ENCODE measurements around the gene IGF1R.

The IGF1R gene

DNA sequence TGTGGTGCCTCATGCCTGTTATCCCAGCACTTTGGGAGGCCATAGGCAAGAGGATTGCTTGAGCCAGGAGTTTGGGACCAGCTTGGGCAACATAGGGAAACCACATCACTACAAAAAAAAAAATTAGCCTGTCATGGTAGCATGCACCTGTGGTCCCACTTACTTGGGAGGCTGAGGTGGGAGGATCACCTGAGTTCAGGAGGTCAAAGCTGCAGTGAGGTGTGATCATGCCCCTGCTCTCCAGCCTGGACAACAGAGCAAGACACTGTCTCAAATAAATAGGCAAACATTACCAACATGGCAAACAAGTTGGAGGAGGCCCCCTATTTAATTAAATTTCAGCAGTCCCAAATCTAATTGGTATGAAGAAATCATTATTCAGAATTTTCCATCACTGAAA, 215.6 kb downstream of the IGF1R start:
- intact Hi-C loops (cut with micrococcal nuclease), result no loop called here
- Mint-ChIP-seq H3K27me3 (no peaks in the 10 kb centered on the region), H3K9me3 (no peaks in the 10 kb centered on the region), H3K36me3 (ENCODE audit: low read depth) (peaks cover 11% of the 10 kb centered on the region), H3K4me3 (no peak overlapping the region), H3K4me1 (ENCODE audit: low read depth) (peaks cover 33% of the 10 kb centered on the region), H3K27ac (no peak overlapping the region)

DNA sequence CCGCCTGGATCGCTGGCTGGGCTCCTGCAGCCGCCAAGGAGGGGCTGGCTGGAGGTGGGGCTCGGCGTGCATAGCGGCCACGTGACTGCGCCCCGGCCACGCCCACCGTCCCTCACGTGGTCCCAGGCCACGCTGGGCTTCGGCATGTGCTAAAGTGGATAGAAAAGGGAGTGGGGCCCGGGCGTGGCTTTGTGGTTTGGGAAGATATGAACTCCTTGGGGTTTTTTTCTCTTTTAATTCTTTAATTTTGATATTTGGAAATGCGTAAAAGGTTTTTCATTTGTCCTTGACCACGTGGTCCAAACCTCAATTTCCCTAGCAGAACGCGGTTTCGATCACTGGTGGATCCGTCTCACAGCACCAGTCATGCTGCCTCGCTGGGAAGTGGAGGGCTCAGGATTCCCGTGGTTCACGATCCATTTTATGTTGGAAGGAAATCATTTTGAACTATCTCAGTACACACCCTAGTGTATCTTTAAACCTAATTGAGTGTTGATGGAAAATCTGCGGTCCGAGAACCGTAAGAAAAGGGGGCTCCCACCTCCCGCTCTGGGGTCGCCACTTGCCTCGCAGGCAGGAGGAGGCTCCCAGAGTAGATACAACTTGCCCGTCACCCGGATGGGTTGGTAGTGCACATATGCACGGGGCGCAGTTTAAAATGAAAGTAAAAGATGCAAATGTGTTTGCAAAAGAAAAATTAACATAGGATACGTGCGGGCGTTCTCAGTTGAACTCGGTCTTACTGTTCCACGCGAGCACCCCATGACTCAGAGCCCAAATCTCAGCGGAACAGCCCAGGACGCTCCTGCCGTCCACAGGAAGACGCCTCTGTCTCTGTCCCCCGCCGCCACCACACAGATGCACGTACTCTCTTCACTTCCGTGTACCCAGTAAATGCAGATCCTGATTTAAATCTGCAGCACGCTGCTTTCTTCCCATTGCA, 217.3 kb downstream of the IGF1R start:
- Mint-ChIP-seq H3K4me1 (ENCODE audit: low read depth) (peaks cover 29% of the 10 kb centered on the region), H3K27ac (peak overlapping the region; percentile 89), H3K36me3 (ENCODE audit: low read depth) (peaks cover 11% of the 10 kb centered on the region), H3K27me3 (no peaks in the 10 kb centered on the region), H3K9me3 (no peaks in the 10 kb centered on the region), H3K4me3 (peak overlapping the region; percentile 77)
- intact Hi-C loops (cut with micrococcal nuclease), result no loop called here

DNA sequence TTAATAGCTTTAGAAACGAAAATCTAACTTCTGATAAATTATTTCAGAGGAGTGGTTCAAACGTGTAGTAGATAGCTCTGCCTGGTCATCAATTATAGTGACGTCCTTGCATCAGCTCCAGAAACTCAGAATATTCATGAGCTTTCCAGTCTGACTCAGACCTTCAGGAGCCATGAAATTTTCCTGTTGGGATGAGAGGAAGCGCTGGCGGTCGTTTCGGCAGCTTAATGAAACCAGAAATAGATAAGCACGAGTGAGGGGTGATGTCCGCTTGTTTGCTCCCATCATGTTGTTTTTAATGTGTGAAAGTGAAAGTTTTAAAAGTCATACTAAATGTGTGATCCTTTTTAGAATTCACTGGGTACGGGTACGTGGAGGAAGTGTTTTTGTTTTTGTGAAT, 218.2 kb downstream of the IGF1R start:
- Mint-ChIP-seq H3K4me1 (ENCODE audit: low read depth) (peaks cover 27% of the 10 kb centered on the region), H3K4me3 (peak overlapping the region; percentile 77), H3K27ac (peak overlapping the region; percentile 89), H3K36me3 (ENCODE audit: low read depth) (peaks cover 15% of the 10 kb centered on the region), H3K9me3 (peaks cover 6% of the 10 kb centered on the region), H3K27me3 (no peaks in the 10 kb centered on the region)
- intact Hi-C loops (cut with micrococcal nuclease), result no loop called here

DNA sequence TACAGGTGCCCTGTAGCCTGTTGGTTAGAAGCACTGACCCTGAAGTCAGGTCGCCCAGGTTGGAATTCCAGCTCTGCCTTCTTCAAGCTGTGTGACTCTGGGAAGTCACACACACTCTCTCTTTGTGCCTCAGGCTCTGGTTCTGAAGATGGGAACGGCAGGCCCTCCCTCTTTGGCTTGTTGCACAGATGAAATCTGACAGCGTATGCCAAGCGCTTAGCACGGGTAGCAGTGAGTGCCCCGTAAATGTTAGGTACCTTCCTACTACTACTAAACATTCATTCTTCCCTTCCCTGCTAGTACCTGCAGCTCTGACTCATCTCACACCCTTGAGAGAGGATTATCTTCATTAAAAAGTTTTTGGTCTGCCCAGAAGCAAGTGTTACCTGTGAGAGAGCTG, 220.2 kb downstream of the IGF1R start:
- Mint-ChIP-seq H3K9me3 (peaks cover 9% of the 10 kb centered on the region), H3K27me3 (no peaks in the 10 kb centered on the region), H3K36me3 (ENCODE audit: low read depth) (peaks cover 17% of the 10 kb centered on the region), H3K4me3 (no peak overlapping the region), H3K27ac (no peak overlapping the region), H3K4me1 (ENCODE audit: low read depth) (peaks cover 47% of the 10 kb centered on the region)
- intact Hi-C loops (cut with micrococcal nuclease), result no loop called here

DNA sequence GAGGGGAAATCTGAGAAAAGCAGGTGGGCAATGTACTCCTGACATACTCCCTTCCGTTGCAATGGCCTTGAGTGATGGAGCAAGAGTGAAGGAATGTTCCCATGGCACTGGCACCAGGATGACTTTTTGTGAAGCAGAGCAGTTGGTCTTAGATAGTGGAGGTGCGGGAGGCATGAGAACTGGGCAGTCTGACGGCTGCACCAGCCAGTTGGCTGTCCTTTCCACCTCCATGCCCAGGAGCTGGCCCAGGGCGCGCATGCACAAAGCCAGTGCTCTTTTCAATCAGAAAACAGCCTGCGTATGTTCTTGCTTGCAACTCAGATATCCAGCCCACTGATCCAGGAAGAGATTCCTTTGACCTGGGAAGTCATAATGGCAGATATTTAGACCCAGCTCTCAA, 222.4 kb downstream of the IGF1R start:
- H3K9me3 Mint-ChIP-seq, result peaks cover 9% of the 10 kb centered on the region

DNA sequence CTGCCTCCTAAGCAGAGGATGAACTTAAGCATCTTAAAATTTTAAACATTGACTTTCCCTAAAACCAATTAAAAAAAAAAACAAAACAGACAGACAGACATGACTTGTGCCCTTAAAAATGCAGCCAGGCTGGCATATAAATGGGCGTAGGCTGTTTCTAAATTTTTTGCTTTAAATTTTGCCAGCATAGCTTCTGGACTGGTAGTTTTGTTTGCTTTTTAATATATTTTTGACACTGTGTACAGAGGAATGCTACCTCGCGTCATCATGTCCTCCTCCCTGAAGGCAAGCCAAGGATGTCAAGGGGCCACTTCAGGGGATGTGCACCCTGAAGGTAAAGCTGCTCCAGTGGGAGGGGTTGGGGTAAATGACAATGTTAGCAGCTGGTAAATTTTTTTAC, 224.4 kb downstream of the IGF1R start:
- intact Hi-C loops (cut with micrococcal nuclease), result loop anchor here (5.0 kb wide), 1 partner anchor 95 kb away; no protein-coding TSS in a partner anchor
- no peaks in the 10 kb centered on the region for H3K27me3 Mint-ChIP-seq
- H3K4me3 Mint-ChIP-seq, result no peak overlapping the region
- H3K36me3 Mint-ChIP-seq (ENCODE audit: low read depth), result peaks cover 6% of the 10 kb centered on the region
- peaks cover 9% of the 10 kb centered on the region for H3K9me3 Mint-ChIP-seq
- H3K4me1 Mint-ChIP-seq (ENCODE audit: low read depth), result peaks cover 55% of the 10 kb centered on the region
- no peak overlapping the region for H3K27ac Mint-ChIP-seq

More for the DNA sequence above, 222.4 kb downstream of the IGF1R start:
- H3K4me1 Mint-ChIP-seq (ENCODE audit: low read depth), result peaks cover 65% of the 10 kb centered on the region
- peaks cover 10% of the 10 kb centered on the region for H3K36me3 Mint-ChIP-seq (ENCODE audit: low read depth)
- H3K27ac Mint-ChIP-seq, result no peak overlapping the region
- H3K27me3 Mint-ChIP-seq, result no peaks in the 10 kb centered on the region
- H3K4me3 Mint-ChIP-seq, result no peak overlapping the region
- intact Hi-C loops (cut with micrococcal nuclease), result loop anchor here (5.0 kb wide), 1 partner anchor 93 kb away; no protein-coding TSS in a partner anchor

DNA sequence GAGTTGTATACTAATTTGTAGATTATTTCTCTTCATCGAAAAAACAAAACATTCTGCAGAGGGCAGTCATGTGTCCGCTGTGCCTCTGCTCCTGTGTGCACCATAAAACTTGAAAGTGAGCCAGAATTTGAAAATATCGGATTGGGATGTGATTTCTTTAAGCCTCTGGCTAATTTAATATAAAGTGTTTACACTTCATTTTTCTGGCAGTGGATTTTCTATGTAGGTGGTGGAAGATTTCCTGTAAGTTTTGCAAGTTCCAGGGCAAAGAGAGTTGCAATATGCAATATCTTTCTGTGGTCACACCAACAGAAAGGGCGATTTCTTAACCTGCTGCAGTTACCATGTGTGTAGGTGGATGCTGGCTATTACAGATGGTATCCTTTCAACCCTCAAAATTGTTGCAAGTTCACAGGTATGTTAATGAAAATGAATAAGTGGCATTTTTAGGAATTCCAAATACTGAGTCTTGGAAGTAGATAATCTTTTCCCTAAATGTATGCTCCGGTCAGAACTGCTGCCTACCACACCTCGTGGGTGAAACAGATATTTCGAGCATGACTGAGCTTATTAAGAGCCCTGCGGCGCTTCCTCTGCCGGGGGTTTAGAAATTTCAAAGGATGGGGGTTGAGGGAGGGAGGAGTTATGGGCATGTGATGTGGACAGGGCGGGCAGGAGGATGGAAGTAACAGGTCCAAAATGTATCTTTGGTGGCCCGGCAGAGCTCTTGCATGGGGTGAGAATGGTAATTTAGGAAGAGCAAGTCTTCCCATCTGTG, 225.3 kb downstream of the IGF1R start:
- peaks cover 6% of the 10 kb centered on the region for H3K36me3 Mint-ChIP-seq (ENCODE audit: low read depth)
- H3K4me3 Mint-ChIP-seq, result peak overlapping the region; percentile 64
- intact Hi-C loops (cut with micrococcal nuclease), result loop anchor here (5.0 kb wide), 1 partner anchor 96 kb away; no protein-coding TSS in a partner anchor
- H3K27me3 Mint-ChIP-seq, result no peaks in the 10 kb centered on the region
- H3K27ac Mint-ChIP-seq, result peak overlapping the region; percentile 25
- peaks cover 9% of the 10 kb centered on the region for H3K9me3 Mint-ChIP-seq
- H3K4me1 Mint-ChIP-seq (ENCODE audit: low read depth), result peaks cover 55% of the 10 kb centered on the region

DNA sequence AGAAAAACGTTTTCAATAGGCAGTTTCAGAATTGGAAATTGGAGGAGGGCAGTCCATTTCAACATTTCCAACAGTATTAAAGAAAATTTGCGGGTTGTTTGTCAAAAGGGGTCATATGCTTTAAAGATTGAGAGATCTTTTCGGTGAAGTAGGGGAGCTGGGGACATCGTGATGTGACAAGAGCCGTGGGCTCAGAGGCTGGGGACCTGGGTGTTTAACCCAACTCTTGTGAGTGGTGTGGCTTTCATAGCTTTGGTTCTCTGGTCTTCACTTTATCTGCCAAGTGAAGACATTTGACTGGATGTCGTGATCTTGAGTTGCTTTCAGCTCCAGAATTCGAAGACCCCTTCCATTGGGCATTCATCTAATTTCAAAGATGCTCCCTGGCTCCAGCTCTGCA, 226.0 kb downstream of the IGF1R start:
- H3K4me3 Mint-ChIP-seq, result peak overlapping the region; percentile 64
- peak overlapping the region; percentile 25 for H3K27ac Mint-ChIP-seq
- peaks cover 9% of the 10 kb centered on the region for H3K9me3 Mint-ChIP-seq
- intact Hi-C loops (cut with micrococcal nuclease), result loop anchor here (5.0 kb wide), 1 partner anchor 97 kb away; no protein-coding TSS in a partner anchor
- peaks cover 6% of the 10 kb centered on the region for H3K36me3 Mint-ChIP-seq (ENCODE audit: low read depth)
- H3K4me1 Mint-ChIP-seq (ENCODE audit: low read depth), result peaks cover 55% of the 10 kb centered on the region
- H3K27me3 Mint-ChIP-seq, result no peaks in the 10 kb centered on the region

DNA sequence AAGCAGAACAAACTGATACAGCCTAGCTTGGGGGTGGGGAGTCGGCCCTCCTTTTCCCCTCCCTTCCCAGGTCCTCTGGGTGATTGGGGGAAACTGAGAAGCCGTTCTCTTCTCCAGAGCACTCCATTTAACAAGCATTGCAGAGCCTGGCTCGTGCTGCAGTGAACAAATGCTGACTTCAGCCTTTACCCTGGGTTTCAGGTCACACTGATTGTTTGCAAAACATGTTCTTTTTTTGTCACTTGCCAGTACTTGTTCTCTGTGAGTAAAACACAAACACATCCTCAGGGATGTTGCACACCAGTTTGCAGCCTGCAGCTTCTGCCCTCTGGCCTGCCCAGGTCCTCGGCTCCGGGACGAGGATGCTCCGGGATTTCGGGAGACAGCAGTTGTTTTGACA, 226.4 kb downstream of the IGF1R start:
- intact Hi-C loops (cut with micrococcal nuclease), result loop anchor here (5.0 kb wide), 1 partner anchor 97 kb away; no protein-coding TSS in a partner anchor
- peaks cover 6% of the 10 kb centered on the region for H3K36me3 Mint-ChIP-seq (ENCODE audit: low read depth)
- no peaks in the 10 kb centered on the region for H3K27me3 Mint-ChIP-seq
- H3K4me3 Mint-ChIP-seq, result no peak overlapping the region
- peaks cover 9% of the 10 kb centered on the region for H3K9me3 Mint-ChIP-seq
- peak overlapping the region; percentile 50 for H3K27ac Mint-ChIP-seq
- H3K4me1 Mint-ChIP-seq (ENCODE audit: low read depth), result peaks cover 55% of the 10 kb centered on the region

DNA sequence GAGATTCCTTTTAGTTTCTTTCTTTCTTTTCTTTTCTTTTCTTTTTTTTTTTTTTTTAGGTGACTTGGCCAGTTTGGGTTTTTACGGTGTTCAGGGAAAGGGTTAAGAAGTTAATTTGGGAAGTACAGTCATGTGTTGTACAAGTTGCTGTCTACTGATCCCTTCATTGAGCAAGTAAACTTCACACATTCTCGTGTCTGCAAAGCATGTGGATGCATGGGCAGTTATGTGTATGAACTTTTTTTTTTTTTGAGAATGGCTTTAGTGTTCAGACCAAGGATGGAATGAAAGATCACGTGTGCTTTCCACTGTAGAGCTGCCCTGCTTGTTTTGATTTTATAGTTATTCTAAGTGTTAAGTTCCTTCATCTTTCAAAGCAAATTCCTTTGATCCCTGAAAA, 227.0 kb downstream of the IGF1R start:
- Mint-ChIP-seq H3K9me3 (peaks cover 9% of the 10 kb centered on the region), H3K27me3 (no peaks in the 10 kb centered on the region), H3K27ac (peak overlapping the region; percentile 50), H3K36me3 (ENCODE audit: low read depth) (peaks cover 6% of the 10 kb centered on the region), H3K4me3 (no peak overlapping the region), H3K4me1 (ENCODE audit: low read depth) (peaks cover 52% of the 10 kb centered on the region)
- intact Hi-C loops (cut with micrococcal nuclease), result no loop called here

DNA sequence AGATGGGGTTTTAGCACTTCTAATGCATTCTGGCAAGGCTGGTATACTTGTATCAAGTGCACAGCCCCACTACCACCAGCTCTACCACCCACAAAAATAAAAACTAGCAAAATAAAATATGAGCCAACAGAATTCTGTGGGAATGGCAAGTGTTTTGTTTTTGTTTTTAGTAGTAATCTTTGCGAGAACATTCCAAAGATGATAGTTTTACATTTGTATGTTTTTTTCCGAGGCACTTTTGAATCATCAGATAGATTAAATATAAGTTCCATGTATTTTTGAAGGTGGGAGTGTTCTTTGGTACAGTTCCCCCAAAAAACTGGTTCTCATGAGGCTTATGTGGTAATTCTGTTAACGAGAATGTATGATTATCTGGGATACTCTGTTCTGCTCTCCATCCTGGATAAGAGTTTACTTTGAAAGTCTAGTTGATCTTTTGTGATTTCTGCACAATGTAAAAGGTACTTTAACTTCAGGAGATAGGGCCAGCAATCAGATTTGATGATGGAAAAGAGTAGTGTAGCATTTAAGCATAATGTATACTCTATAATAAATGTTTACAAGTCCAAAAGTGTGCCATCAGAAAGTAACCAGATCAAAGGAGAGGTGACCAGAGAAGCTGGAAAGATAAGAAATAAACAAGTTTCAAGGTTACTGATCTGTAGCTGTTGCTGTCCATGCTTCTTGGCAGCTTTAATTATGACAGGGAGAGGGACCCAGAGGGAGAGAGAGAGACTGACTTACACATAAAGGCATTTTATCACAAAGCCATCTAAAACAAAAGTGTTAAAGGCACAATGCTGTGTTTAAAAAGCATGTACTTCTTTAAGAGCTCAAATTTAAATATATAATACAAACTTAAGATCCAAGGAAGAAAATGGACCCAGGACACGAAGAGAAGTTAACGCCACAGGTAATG, 228.4 kb downstream of the IGF1R start:
- Mint-ChIP-seq H3K9me3 (peaks cover 1% of the 10 kb centered on the region), H3K27me3 (no peaks in the 10 kb centered on the region), H3K27ac (no peak overlapping the region), H3K4me3 (no peak overlapping the region), H3K4me1 (ENCODE audit: low read depth) (peaks cover 41% of the 10 kb centered on the region), H3K36me3 (ENCODE audit: low read depth) (peaks cover under 1% of the 10 kb centered on the region)
- intact Hi-C loops (cut with micrococcal nuclease), result no loop called here

DNA sequence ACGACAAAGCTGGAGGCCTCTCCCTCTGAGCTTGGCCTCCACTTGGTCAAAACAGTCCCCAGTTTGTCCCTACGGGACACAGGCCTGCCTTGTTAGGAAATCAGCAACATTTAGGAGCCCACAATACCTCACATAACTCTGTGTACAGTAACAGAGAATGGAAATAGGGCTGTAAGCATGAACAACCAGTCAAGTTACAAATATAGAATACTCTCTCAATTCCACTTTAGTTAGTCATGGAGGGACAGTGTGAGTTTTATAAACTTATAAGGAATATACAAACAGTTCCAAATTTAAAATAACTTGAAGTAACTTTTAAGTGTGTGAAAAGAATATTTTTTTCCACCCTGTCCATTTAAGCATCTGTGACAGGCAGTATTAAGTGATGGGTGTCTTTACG, 229.8 kb downstream of the IGF1R start:
- H3K4me3 Mint-ChIP-seq, result no peak overlapping the region
- H3K4me1 Mint-ChIP-seq (ENCODE audit: low read depth), result peaks cover 36% of the 10 kb centered on the region
- no peaks in the 10 kb centered on the region for H3K36me3 Mint-ChIP-seq (ENCODE audit: low read depth)
- H3K27ac Mint-ChIP-seq, result no peak overlapping the region
- H3K27me3 Mint-ChIP-seq, result no peaks in the 10 kb centered on the region
- intact Hi-C loops (cut with micrococcal nuclease), result no loop called here
- no peaks in the 10 kb centered on the region for H3K9me3 Mint-ChIP-seq

DNA sequence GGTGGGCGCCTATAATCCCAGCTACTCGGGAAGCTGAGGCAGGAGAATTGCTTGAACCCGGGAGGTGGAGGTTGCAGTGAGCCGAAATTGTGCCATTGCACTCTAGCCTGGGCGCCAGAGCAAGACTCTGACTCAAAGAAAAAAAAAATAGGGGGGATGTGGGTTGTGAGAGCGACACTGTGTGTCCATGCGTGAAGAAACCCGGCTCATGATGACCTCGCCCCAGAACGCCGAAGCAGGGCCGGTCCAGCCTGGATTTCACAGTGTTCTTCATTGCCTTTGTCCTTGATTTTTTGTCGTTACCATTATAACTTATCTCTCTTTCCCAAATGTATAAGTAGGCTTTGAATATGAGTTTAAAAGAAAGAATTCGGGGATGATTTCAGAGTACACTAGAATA, 230.5 kb downstream of the IGF1R start:
- H3K9me3 Mint-ChIP-seq, result no peaks in the 10 kb centered on the region
- no peak overlapping the region for H3K27ac Mint-ChIP-seq
- intact Hi-C loops (cut with micrococcal nuclease), result no loop called here
- H3K36me3 Mint-ChIP-seq (ENCODE audit: low read depth), result no peaks in the 10 kb centered on the region
- no peaks in the 10 kb centered on the region for H3K27me3 Mint-ChIP-seq
- no peak overlapping the region for H3K4me3 Mint-ChIP-seq
- H3K4me1 Mint-ChIP-seq (ENCODE audit: low read depth), result peaks cover 29% of the 10 kb centered on the region
